BLaER1 (cell line): ENCODE data around the gene COG6.
A peak's percentile ranks its signal among the peaks of the same experiment; 100 is the strongest.

Experiments used
- H3K27ac ChIP-seq: shearing (Covaris generic); formaldehyde crosslinking; 2 replicates; pipeline ENCODE4 v1.8.1; 2022
- H3K27me3 ChIP-seq: shearing (Covaris generic); formaldehyde crosslinking; 2 replicates; pipeline ENCODE4 v1.8.1; 2022
- H3K36me3 ChIP-seq: shearing (Covaris generic); formaldehyde crosslinking; 2 replicates; pipeline ENCODE4 v1.8.1; 2022
- H3K4me1 ChIP-seq: shearing (Covaris generic); formaldehyde crosslinking; 2 replicates; pipeline ENCODE4 v1.8.1; 2022
- H3K4me2 ChIP-seq: shearing (Covaris generic); formaldehyde crosslinking; 2 replicates; pipeline ENCODE4 v1.8.1; 2022
- H3K4me3 ChIP-seq: shearing (Covaris generic); formaldehyde crosslinking; 2 replicates; pipeline ENCODE4 v1.8.1; 2022
- H3K9ac ChIP-seq: shearing (Covaris generic); formaldehyde crosslinking; 2 replicates; pipeline ENCODE4 v1.8.1; 2022
- H3K9me3 ChIP-seq: shearing (Covaris generic); formaldehyde crosslinking; 2 replicates; pipeline ENCODE4 v1.8.1; 2022
- H4K20me1 ChIP-seq: shearing (Covaris generic); formaldehyde crosslinking; 2 replicates; pipeline ENCODE4 v1.8.1; 2022
- Cebpa-rat ChIP-seq: shearing (Covaris generic); IDR thresholded peaks from 2 replicates; pipeline ENCODE4 v1.8.1; 2022

Gene COG6

DNA sequence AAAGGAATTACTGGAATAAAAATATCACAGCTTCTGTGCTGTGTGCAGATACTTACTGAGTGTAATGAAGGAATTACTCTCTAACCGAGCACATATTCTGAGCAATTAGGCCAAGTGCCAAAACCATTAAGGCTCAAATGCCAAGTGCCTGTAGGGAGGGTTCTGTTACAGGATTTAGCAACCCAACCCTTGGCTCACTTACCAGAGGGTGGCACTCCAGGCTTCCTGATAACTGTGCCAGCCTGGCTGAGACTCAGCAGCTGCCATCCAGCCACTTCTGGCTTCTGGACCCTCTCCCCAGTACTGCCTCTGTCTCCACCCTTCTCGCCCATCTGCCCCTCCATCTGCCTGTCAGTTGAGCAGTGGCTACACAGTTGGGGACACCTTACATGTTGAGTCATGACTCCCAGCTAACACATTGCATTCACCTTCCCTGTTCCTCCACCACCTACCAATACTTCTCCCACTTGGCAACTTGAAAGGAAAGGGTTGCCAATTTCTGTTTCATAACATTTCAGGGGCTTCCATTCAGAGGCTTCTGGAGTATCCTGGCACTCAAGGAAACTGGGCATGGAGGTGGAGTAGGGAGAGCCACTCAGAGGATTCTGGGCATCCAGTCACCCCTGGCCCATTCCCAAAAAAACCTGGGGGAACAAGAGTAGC lies 110.5 kb downstream of the COG6 start:
- Histone ChIP-seq H3K27ac (no peak overlapping the region), H3K9ac (no peak overlapping the region), H3K27me3 (no peaks in the 10 kb centered on the region), H3K4me3 (no peak overlapping the region), H3K36me3 (no peaks in the 10 kb centered on the region), H3K9me3 (no peaks in the 10 kb centered on the region), H3K4me2 (no peak overlapping the region), H4K20me1 (no peaks in the 10 kb centered on the region), H3K4me1 (peaks cover 7% of the 10 kb centered on the region)
- no peak for TF ChIP-seq Cebpa-rat

DNA sequence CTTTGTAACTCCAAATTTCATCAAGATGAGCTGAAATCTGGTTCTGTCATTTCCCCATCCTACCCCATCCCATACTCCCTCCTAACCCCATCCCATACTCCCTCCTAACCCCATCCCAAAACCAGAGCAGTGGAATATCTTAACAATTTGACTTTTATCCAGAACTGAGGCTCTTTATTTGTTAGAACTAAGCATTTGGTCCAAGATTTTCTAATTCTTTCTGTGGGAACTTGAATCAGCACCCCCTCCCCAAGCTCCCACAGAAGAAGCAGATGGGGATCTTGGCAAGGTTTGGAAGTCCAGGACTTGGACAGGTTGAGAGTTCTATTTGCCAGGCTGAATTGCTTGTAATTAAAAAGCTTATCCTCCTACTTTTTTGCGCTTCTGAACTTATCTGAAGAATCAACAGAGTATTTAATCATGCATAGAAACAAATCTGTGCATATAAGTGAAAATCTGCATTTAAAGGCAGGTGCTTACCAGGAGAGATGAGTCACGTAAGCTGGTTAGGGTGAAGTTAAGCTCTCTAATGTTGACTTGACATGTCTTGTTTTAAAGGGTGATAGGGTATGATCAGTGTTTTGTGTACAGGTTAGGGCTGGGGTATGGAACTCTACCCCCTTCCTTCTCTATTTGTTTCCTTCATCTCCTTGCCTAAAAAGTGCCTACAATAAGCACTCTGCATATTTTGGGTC lies 111.1 kb downstream of the COG6 start:
- Histone ChIP-seq H3K36me3 (no peaks in the 10 kb centered on the region), H4K20me1 (no peaks in the 10 kb centered on the region), H3K27ac (no peak overlapping the region), H3K9me3 (no peaks in the 10 kb centered on the region), H3K9ac (no peak overlapping the region), H3K4me3 (no peak overlapping the region), H3K4me1 (peaks cover 7% of the 10 kb centered on the region), H3K27me3 (no peaks in the 10 kb centered on the region), H3K4me2 (no peak overlapping the region)
- TF ChIP-seq Cebpa-rat = no peak

DNA sequence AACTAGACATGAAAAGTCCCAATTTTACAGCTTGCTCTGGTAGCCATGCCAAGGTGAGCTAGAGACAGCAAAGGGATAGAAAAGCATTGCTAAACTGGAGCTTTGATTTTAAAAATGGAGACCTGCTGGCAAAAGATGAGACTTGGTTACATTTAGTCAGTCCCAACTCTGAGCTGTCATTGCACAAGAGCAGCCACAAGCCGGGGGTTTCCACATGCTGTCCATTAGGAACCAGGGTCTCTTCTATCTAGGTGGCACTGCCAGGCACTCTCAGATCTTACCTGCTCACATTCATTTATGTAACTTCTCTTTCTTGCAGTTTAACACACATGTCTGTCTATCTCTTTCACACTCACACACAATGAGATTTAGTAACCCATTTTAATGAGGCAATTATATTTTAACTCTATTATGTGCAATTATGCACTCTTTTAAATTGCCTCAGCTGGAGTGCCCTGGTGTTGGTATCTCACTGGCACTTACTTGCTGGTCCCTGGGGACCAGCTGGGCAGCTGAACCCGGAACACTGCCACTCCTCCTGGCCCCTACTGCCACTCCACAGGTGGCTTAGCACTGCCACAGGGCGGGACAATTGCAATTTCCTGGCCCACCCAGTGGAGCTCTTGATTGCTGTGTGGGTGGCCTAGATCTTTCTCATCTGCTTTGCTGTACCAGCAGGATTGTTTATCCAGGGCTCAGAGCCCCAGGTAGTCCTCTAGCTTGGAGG lies 112.5 kb downstream of the COG6 start:
- H3K4me3 ChIP-seq = no peak overlapping the region
- peak overlapping the region; percentile 39 for H3K4me2 ChIP-seq
- H3K4me1 ChIP-seq = peaks cover 7% of the 10 kb centered on the region
- H3K9ac ChIP-seq = no peak overlapping the region
- H3K36me3 ChIP-seq = no peaks in the 10 kb centered on the region
- no peaks in the 10 kb centered on the region for H4K20me1 ChIP-seq
- H3K27ac ChIP-seq = no peak overlapping the region
- H3K27me3 ChIP-seq = no peaks in the 10 kb centered on the region
- H3K9me3 ChIP-seq = no peaks in the 10 kb centered on the region
- no peak for TF ChIP-seq Cebpa-rat

DNA sequence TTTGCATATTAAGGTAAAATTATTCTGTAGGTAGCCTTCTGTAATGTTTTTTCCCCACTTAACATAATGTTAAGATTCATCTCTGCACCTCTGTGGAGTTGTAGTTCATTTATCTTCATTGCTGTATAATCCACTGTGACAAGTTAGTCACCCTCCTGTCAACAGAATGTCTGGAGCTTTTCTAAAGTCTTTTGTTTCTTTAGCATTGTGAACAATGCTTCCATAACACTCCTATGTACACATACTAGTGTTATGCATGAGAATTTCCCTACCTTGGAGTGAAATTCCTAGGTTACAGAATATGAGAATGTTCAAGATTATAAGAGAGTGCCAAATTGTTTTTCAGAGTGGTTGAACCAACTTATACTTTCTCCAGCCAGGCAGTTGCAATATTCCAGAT lies 113.5 kb downstream of the COG6 start:
- Histone ChIP-seq H3K4me2 (no peak overlapping the region), H4K20me1 (no peaks in the 10 kb centered on the region), H3K27me3 (no peaks in the 10 kb centered on the region), H3K27ac (no peak overlapping the region), H3K36me3 (no peaks in the 10 kb centered on the region), H3K9ac (no peak overlapping the region), H3K4me1 (peaks cover 7% of the 10 kb centered on the region), H3K4me3 (no peak overlapping the region), H3K9me3 (no peaks in the 10 kb centered on the region)
- TF ChIP-seq Cebpa-rat = no peak

DNA sequence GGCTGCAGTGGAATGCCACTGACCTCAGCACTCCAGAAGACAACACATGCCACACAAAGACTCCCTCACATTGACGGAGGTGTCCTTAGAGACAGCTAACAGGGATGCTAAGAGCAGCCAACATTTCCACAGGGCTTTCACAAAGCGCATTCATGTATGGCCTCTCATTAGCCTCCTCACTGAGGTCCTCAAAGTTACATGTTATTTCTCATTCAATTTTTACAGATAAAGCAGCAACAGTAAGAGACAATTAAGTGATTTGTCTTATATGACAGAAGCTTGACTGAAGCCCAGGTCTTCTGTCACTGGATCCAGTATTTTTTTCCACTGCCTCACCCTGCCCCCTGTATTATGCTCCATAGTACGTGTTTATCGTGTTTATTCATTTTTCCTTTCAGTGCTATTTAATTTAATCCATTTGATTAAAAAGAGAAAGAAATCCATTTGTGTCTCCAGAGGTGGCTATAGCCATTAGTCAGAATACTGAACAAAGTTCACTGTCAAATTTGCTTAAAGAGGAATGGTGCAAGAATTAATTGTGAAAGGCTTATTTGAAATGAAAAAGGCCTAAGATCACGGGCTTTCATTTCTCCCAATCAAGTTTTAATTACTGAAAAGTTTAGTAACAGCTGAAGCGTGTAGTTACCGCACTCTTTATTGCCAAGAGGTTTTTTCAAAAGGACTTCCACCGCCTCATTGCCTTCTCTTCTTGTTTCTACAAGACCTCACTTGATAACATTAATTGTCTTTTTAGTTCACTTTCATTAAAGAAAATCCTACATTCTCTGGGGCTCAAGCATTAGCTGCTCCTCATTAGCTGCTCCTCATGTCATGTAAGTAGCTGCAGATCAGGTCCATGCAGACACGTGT lies 115.0 kb downstream of the COG6 start:
- H3K36me3 ChIP-seq = no peaks in the 10 kb centered on the region
- TF ChIP-seq Cebpa-rat = no peak
- no peaks in the 10 kb centered on the region for H3K9me3 ChIP-seq
- H4K20me1 ChIP-seq = no peaks in the 10 kb centered on the region
- H3K9ac ChIP-seq = no peak overlapping the region
- no peak overlapping the region for H3K4me3 ChIP-seq
- no peak overlapping the region for H3K27ac ChIP-seq
- H3K27me3 ChIP-seq = no peaks in the 10 kb centered on the region
- peaks cover 7% of the 10 kb centered on the region for H3K4me1 ChIP-seq
- H3K4me2 ChIP-seq = no peak overlapping the region

DNA sequence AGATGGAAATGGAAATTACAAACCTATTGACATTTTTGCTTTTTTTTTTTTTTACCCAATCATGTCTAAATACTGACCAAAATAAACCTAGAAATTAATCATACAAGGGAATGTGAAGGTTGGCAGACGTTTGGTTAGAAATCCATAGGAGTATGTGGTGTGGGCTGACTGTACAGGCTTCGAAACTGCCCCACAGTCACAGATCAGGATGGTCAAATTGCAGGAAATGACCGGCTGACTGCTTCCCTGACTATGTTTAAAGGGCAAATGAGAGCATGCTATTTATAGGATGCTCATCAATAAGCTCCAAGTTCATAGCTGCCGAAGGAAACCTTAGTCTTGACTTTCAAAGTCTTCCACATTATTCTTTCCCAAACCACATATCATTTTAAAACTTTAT lies 118.4 kb downstream of the COG6 start:
- Histone ChIP-seq H3K4me3 (no peak overlapping the region), H3K9me3 (no peaks in the 10 kb centered on the region), H3K4me1 (peaks cover 2% of the 10 kb centered on the region; the same call in 1 of the 2 replicates), H4K20me1 (no peaks in the 10 kb centered on the region), H3K9ac (no peak overlapping the region), H3K27me3 (no peaks in the 10 kb centered on the region), H3K36me3 (no peaks in the 10 kb centered on the region), H3K27ac (no peak overlapping the region), H3K4me2 (no peak overlapping the region)
- no peak for TF ChIP-seq Cebpa-rat

DNA sequence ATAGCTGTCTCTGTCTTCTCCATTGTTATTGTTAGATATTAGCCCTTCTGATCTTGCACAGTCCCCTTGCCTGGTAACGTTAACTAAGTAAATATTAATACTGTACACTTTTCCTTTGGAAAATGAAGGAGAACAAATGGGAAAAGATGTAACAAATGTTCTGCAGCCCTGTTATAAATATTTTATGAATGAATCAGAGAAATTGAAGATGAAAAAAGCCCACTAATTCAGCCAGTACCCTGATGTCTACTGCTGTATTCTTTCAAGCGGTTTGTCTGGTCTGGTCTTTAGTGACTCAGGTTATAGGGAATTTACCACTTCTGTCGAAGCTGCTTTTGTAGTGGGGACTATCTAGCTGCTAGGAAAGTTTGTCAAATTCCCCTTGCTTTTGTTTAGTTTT lies 121.0 kb downstream of the COG6 start:
- H3K4me3 ChIP-seq = no peak overlapping the region
- no peak overlapping the region for H3K9ac ChIP-seq
- H3K4me2 ChIP-seq = no peak overlapping the region

DNA sequence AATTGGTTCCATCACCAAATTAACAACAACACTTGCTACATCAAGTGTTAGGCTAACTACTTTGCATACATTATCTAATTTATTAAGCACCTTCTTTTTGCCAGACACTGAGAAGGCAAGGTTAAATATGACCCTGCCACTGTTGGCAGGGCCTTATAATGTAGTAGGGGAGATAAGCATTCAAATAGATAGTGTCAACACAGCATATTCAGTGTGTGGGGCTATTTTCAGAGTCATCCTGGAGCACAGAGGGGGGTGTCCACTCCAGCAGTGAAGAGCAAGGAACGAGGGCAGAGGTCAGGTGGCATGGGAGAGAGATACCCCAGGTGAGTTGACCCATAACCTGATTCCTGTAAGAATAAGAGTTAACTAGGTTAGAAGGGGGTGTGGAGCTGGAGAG lies 121.6 kb downstream of the COG6 start:
- TF ChIP-seq Cebpa-rat = no peak
- H3K27me3 ChIP-seq = no peaks in the 10 kb centered on the region
- no peaks in the 10 kb centered on the region for H4K20me1 ChIP-seq
- peaks cover 9% of the 10 kb centered on the region; the same call in 1 of the 2 replicates for H3K4me1 ChIP-seq
- no peak overlapping the region for H3K27ac ChIP-seq
- no peak overlapping the region for H3K9ac ChIP-seq
- no peaks in the 10 kb centered on the region for H3K36me3 ChIP-seq
- H3K9me3 ChIP-seq = no peaks in the 10 kb centered on the region
- H3K4me3 ChIP-seq = no peak overlapping the region
- no peak overlapping the region for H3K4me2 ChIP-seq

More for the DNA sequence above, 121.0 kb downstream of the COG6 start:
- Histone ChIP-seq H3K4me1 (peaks cover 9% of the 10 kb centered on the region; the same call in 1 of the 2 replicates), H4K20me1 (no peaks in the 10 kb centered on the region), H3K9me3 (no peaks in the 10 kb centered on the region), H3K27me3 (no peaks in the 10 kb centered on the region), H3K36me3 (no peaks in the 10 kb centered on the region), H3K27ac (no peak overlapping the region)
- TF ChIP-seq Cebpa-rat = no peak

DNA sequence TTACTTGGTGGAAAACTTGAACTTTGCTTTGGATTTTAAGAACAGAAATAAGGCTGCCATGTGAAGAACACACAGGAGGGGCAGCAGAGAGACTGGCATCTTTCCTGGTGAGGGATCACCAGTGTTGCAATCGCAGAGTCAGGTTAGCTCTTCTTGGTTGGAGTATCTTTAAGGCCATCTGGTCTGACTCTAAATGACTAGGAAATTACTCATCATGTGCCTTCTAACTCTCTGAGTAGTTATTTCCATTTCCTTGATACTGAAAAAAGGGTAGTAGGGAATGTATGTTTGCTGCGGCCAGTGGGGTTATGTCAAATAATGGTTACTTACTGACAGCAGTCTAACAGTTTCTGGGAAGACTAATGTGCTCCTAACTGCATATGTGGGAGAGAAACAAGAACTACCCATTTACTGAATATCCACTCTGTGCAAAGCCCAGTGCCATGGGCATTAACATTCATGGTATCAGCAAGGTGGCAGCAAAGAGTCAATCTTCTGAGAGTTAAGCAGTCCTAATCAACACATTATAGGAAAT lies 122.1 kb downstream of the COG6 start:
- no peaks in the 10 kb centered on the region for H3K27me3 ChIP-seq
- no peak overlapping the region for H3K4me3 ChIP-seq
- no peaks in the 10 kb centered on the region for H3K9me3 ChIP-seq
- H3K9ac ChIP-seq = no peak overlapping the region
- H3K4me1 ChIP-seq = peaks cover 9% of the 10 kb centered on the region; the same call in 1 of the 2 replicates
- no peak overlapping the region for H3K27ac ChIP-seq
- no peaks in the 10 kb centered on the region for H4K20me1 ChIP-seq
- H3K36me3 ChIP-seq = no peaks in the 10 kb centered on the region
- H3K4me2 ChIP-seq = no peak overlapping the region
- TF ChIP-seq Cebpa-rat = no peak
